ENCODE results near the gene COX7B2.

GRCh38 chr4:46698891-46699290 lies 210.2 kb downstream of the COX7B2 start:
- TF ChIP-seq CTCF (conservative IDR thresholded peaks at IDR 0.05) (no peak), ZFX (IDR thresholded peaks at IDR 0.05) (no peak)
